Transverse colon (tissue), 4 donors: ENCODE results near the gene FAM171A2. TPM values are rescaled to one million over a fixed set of nuclear protein-coding genes. Genes with fewer than 3 reads are reported as not detected.
"Not testable (repeated sequence)": the region's sequence is repeated elsewhere in the genome, so short reads cannot be mapped to it uniquely, and the experiment has no call there.

Source experiments
- DNase-seq: peaks from one replicate; pipeline ENCODE4 v3.0.0-alpha.2; 2019
- H3K27ac ChIP-seq, 4 donors: fragments of 200-600 bp; sonication (generic); 2 replicates each; pipeline ENCODE4 v1.5.1; 2016 to 2018; ENCODE audit warnings: inconsistent platforms in 4 of 4
- H3K27me3 ChIP-seq: fragments of 200-600 bp; sonication (generic); 2 replicates; pipeline ENCODE4 v1.5.1; 2017; ENCODE audit warnings: inconsistent platforms
- H3K36me3 ChIP-seq, 4 donors: fragments of 200-600 bp; sonication (generic); 2 replicates each; pipeline ENCODE4 v1.5.1; 2017 to 2019; ENCODE audit warnings: inconsistent platforms in 4 of 4
- H3K4me1 ChIP-seq, 4 donors: fragments of 200-600 bp; sonication (generic); 2 replicates each; pipeline ENCODE4 v1.5.1; 2017 to 2020; ENCODE audit warnings: inconsistent platforms in 4 of 4
- H3K4me3 ChIP-seq, 4 donors: fragments of 200-600 bp; sonication (generic); 1 replicate in 1 of 4; 2 replicates in 3 of 4; pipeline versions ENCODE4 v1.5.1 to v1.6.1; 2017 to 2019; ENCODE audit warnings: inconsistent platforms in 4 of 4
- H3K9me3 ChIP-seq, 2 donors: fragments of 200-600 bp; sonication (generic); 2 replicates each; pipeline ENCODE4 v1.5.1; 2017 to 2019; ENCODE audit warnings: inconsistent platforms in 2 of 2
- CTCF ChIP-seq, 5 experiments: fragments of 200-600 bp in 3 of 5; fragments of 450-650 bp in 2 of 5; sonication (generic) in 3 of 5; IDR thresholded peaks; 1 replicate in 2 of 5; 2 replicates in 3 of 5; pipeline ENCODE4 v1.5.1; 2016 to 2017; ENCODE audit warnings: antibody characterized with exemption in 5 of 5, inconsistent platforms in 3 of 5, mild to moderate bottlenecking in 2 of 5, moderate library complexity in 1 of 5
- EP300 ChIP-seq: sonication (generic); formaldehyde crosslinking; IDR thresholded peaks from one replicate; pipeline ENCODE4 v1.6.1; 2017; ENCODE audit warnings: antibody characterized with exemption, low read depth
- POLR2A ChIP-seq: fragments of 450-650 bp; IDR thresholded peaks from one replicate; pipeline ENCODE4 v1.6.1; 2016; ENCODE audit warnings: antibody characterized with exemption, mild to moderate bottlenecking, moderate library complexity
- POLR2AphosphoS5 ChIP-seq, 3 donors: sonication (generic); formaldehyde crosslinking; IDR thresholded peaks; one replicate each; pipeline ENCODE4 v1.6.1; 2016; ENCODE audit warnings: antibody characterized with exemption in 3 of 3
- WGBS, 2 donors: methylation state at CpG; one replicate each; pipeline ENCODE4 v1.1.5; 2018; ENCODE audit warnings: low coverage in 1 of 2; 5-methylcytosine and 5-hydroxymethylcytosine counted together
- in situ Hi-C, 4 donors: fragments of 200-750 bp; cut with MboI; loops; one replicate each; pipeline versions ENCODE4 v1.15.0 to v1.15.1; 2017; ENCODE audit warnings: low sequenced_read_pairs in 3 of 4, low pct_ligation_motif_present in 1 of 4, low pct_unique_long_range_greater_than_20kb in 1 of 4
- intact Hi-C: fragments of 100-400 bp; cut with DNase I; formaldehyde crosslinking; loops from one replicate; pipeline ENCODE4 v1.15.1; 2023; ENCODE audit warnings: low total_unique reads
- total RNA-seq, 4 donors: library from RNA; depleted of rRNA; stranded (reverse); fragments of >200 nt; gene quantifications; one replicate each; pipeline ENCODE4 v1.1.0, GENCODE V29; 2016

FAM171A2 gene
- total RNA-seq, 4 donors from 2014 or later, result 0.14 to 7.9 (median 0.95) TPM; not detected in 1

- no peaks in the 10 kb centered on the region for H3K36me3 ChIP-seq
- TF ChIP-seq CTCF (IDR thresholded peaks at IDR 0.05), result no peak
- no peak for TF ChIP-seq EP300
- TF ChIP-seq POLR2A, result no peak
- TF ChIP-seq POLR2AphosphoS5 (IDR thresholded peaks at IDR 0.05), result no peak
- H3K4me3 ChIP-seq, result no peak overlapping the region
- no peaks in the 10 kb centered on the region for H3K9me3 ChIP-seq
- H3K4me1 ChIP-seq, result peaks cover 0 to 13% (median 4%) of the 10 kb centered on the region in 4 donors
- no peak for DNase-seq
- in situ Hi-C loops, result no loop called here
- H3K27ac ChIP-seq, result no peak overlapping the region
- intact Hi-C loops, result no loop called here
- WGBS, 2 donors, result 68 to 88% methylated on average over 5 to 7 of the region's 7 CpGs
- peaks cover 64% of the 10 kb centered on the region for H3K27me3 ChIP-seq
Observed at GRCh38 chr17:44367231-44367979, 3.8 kb upstream of the FAM171A2 start.

GRCh38 chr17:44365051-44365450 lies 1.4 kb upstream of the FAM171A2 start:
- in situ Hi-C loops, DNase-seq, H3K36me3 ChIP-seq, H3K4me3 ChIP-seq, H3K9me3 ChIP-seq, intact Hi-C loops, H3K27ac ChIP-seq: not testable (repeated sequence)
- Histone ChIP-seq H3K27me3 (peaks cover 52% of the 10 kb centered on the region), H3K4me1 (peaks cover 0 to 13% (median 4%) of the 10 kb centered on the region in 4 donors)
- WGBS, 2 donors, result 77 to 80% methylated on average over 1 to 5 of the region's 5 CpGs

- TF ChIP-seq POLR2AphosphoS5 (IDR thresholded peaks at IDR 0.05), result no peak
- no peak for TF ChIP-seq EP300
- TF ChIP-seq CTCF (IDR thresholded peaks at IDR 0.05), result no peak
- no peak for TF ChIP-seq POLR2A
- DNase-seq, result no peak
- Histone ChIP-seq H3K4me3 (peak overlapping the region; percentile 52 to 83 (median 63)), H3K9me3 (no peaks in the 10 kb centered on the region), H3K36me3 (no peaks in the 10 kb centered on the region), H3K4me1 (peaks cover 0 to 13% (median 4%) of the 10 kb centered on the region in 4 donors), H3K27ac (peak overlapping the region in 1 of 4 donors; percentile 13), H3K27me3 (peaks cover 41% of the 10 kb centered on the region)
- in situ Hi-C loops, result no loop called here
- intact Hi-C loops, result no loop called here
- WGBS, 2 donors, result 4% methylated on average over 12 of the region's 45 CpGs; no CpG with 5 or more reads in 1 of the 2 donors
Observed at GRCh38 chr17:44362949-44363612, 572 bp downstream of the FAM171A2 start.

GRCh38 chr17:44362459-44362948 lies 1.1 kb downstream of the FAM171A2 start:
- TF ChIP-seq POLR2A (no peak), EP300 (no peak), POLR2AphosphoS5 (IDR thresholded peaks at IDR 0.05) (no peak), CTCF (IDR thresholded peaks at IDR 0.05) (no peak)
- peaks cover 38% of the 10 kb centered on the region for H3K27me3 ChIP-seq
- intact Hi-C loops (no loop called here), in situ Hi-C loops (no loop called here)
- H3K4me1 ChIP-seq, result peaks cover 0 to 13% (median 4%) of the 10 kb centered on the region in 4 donors
- no peak overlapping the region for H3K27ac ChIP-seq
- DNase-seq, result no peak
- 38% methylated on average over 3 of the region's 11 CpGs; no CpG with 5 or more reads in 1 of the 2 donors for WGBS, 2 donors
- H3K9me3 ChIP-seq, result no peaks in the 10 kb centered on the region
- no peaks in the 10 kb centered on the region for H3K36me3 ChIP-seq
- H3K4me3 ChIP-seq, result peak overlapping the region in 1 of 4 donors; percentile 83
